ENCODE data around the gene UTS2. TPM values are rescaled to one million over a fixed set of nuclear protein-coding genes. Genes with fewer than 3 reads are reported as not detected.

The UTS2 gene
- total and polyA plus RNA-seq, 2 of the 8 experiments (the other 6 are each of a cell fraction or from before 2014, with no cell fraction given), result not detected

GRCh38 chr1:7871136-7871535, 18.3 kb upstream of the UTS2 start (continued):
- TF ChIP-seq CHD7 (IDR thresholded peaks at IDR 0.05; ENCODE audit: insufficient replicate concordance, low read length) (no peak), CBX5 (IDR thresholded peaks at IDR 0.05; ENCODE audit: low read depth, low read length) (no peak), SIX5 (IDR thresholded peaks at IDR 0.05; ENCODE audit: low read depth, low read length) (no peak), BCL11A (IDR thresholded peaks at IDR 0.05; ENCODE audit: low read depth in 2 of 2, low read length in 2 of 2) (no peak), TEAD4 (IDR thresholded peaks at IDR 0.05; ENCODE audit: low read depth, low read length) (no peak), EP300 (IDR thresholded peaks at IDR 0.05; ENCODE audit: borderline replicate concordance in 1 of 2, low read depth in 2 of 2, low read length in 2 of 2) (no peak), YY1 (IDR thresholded peaks at IDR 0.05; ENCODE audit: low read depth, low read length) (no peak), RFX5 (IDR thresholded peaks at IDR 0.05; ENCODE audit: borderline replicate concordance, low read depth, low read length) (no peak), NRF1 (IDR thresholded peaks at IDR 0.05; ENCODE audit: low read depth, low read length) (no peak)
